HG03045 (cell line): ENCODE results near the gene BCAS1.
A peak's percentile ranks its signal among the peaks of the same experiment; 100 is the strongest.

ENCODE experiments used
- ATAC-seq: cut with Tn5 transposase; IDR thresholded peaks from one replicate; pipeline ENCODE4 v1.9.1; 2021; ENCODE audit warnings: mild to moderate bottlenecking, moderate library complexity; ENCODE audit not compliant: unreplicated experiment

BCAS1 gene

DNA sequence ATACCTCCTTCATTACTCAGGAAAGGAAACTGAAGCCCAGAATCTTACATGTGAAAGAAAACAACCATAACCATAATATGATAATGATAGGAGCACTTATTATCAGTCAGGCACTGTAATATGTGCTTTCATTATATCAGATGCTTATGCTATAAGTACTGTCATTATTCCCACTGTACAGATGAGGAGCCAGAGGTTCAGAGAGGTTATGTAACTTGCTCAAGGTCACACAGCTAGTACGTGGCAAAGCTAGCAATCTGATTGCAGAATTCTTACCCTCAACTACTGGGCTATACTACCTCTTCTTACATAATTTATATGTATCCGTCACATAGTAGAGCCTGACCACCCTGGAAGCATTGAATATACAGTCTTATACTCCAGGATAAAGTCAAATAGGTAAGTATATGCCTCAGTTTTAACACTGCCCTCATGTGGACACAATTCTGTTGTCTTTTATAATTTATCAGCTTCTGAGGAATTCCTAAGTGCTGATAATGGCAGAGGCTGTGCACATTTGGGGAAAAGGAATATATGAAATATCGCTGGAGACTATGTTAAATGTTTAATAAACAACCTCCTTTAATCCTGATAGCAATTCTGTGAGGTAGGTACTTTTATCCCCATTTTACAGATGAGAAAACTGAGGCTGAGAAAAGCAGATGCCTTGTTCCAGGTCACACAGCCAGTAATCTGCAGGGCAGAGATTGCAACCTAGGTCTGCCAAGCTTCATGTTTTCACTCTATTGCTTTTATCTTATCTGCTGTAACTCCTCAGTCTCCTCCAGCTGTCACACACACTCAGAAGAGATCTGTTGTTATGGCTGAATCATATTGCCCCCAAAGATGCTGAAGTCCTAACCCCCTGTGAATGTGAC is 13.4 kb downstream of the BCAS1 start:
- ATAC-seq = no peak

DNA sequence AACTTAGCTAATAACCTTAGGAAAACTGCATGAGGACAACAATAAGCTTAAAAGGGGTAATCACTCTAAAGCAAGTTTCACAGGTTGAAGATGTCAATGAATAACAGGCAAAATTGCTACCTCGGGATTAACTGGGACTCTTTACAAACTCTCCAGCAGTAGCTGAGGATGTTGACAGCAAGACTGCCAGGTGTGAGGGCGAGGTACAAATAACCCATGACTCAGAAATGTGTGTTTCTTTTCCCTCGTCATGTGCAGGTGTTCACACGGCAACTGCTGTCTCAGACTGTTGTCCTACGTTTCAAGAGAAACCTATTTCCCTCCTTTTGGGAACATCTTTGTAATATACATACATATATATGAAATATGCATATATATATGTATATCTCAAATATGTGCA is 15.9 kb downstream of the BCAS1 start:
- ATAC-seq = no peak

DNA sequence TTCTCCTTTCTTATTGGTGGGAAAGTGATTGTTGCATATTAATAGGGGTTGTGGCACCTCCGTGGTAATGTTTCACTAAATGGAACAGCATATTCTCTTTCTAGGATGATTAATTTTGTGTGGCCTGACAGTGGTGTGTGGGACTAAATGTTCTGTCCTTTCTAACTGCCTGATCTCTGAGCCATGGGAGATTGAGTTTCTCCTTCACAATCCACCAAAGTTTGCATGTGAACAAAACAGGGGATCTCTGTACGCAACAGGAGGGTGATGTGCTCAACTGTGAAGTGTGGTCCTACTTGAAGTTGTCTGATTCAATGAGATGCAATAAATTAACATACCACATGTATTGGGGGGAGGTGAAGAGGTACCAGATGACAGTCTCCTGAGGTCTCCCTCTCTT is 19.3 kb downstream of the BCAS1 start:
- no peak for ATAC-seq

DNA sequence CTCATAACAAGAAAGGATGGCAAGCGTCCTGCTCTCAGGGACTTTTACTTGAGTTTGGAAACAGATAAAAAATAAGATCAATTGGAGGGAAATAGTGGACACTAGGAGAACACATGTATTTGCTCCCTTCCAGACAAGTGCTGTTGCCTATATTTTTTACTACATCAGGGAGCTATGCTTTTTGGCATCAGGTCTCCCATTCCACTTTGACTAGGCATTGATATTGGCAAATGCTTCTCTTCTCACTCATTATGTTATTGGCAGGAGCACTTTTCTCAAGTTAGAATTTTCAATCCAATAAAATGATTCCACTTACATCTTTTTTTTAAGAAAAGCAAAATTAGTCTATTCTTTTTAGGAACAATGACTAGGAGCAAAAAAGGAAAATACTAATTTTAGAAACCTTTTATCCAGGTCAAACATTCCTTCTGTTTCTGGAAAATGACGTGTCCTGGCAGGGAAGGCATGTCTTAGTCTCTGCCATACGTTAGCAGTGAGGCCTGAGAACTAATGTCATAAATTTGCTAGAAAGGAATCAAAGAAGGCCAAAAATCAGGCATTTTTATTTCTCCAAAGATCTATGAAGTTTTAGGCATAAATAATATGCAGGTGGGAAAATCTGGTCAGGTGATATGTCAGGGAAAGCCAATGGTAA is 21.4 kb downstream of the BCAS1 start:
- ATAC-seq = no peak

DNA sequence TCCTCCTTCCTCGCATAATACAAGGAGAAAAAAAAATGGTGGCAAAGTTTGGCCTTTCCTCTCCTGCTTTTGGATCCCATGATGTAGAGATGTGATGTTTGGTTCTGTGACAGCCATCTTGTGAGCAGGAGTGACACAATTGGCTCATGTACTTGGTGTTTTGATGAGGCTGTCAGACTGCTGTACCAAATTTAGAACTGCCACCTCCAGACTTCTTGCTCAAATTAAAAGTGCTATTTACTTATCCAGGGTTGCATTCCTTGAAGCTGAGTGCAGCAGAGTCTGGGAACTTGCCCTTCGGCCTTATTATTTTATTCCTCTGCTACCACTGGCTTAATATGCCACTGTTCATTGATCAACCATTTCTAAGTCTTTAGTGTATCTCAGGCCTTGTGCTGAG is 21.9 kb downstream of the BCAS1 start:
- no peak for ATAC-seq

DNA sequence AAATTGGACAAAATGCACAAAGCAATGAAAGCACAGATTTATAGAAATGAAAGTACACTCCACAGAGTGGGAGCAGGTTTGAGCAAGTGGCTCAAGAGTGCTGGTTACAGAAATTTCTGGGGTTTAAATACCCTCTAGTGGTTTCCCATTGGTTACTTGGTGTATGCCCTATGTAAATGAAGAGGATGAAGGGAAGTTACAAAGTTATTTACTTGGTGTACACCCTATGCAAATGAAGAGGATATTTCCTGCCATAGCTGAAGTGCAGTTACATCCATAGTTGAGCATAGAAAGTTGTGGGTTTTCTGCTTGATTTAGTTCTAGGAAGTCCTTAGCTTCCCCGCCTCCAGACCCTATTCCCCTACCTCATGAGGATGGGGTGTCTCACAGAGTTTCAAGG is 22.7 kb downstream of the BCAS1 start:
- ATAC-seq = no peak

DNA sequence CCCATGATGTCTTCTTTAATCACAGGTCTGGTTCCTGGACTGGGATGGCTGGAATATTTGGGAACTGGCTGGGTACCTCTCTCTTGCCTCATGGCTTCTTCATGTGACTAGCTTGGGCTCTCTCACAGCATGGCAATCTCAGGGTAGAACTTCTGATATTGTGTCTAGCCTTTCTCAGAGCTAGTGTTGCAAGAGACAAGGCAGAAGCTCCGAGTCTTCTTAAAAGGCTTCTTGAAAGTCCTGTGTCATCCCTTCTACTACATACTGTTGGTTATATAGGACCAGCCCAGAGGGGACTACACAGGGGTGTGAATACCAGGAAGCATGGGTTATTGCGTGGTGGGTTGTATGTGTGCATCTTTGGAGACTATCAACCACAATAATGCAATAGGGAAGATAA is 23.3 kb downstream of the BCAS1 start:
- no peak for ATAC-seq

DNA sequence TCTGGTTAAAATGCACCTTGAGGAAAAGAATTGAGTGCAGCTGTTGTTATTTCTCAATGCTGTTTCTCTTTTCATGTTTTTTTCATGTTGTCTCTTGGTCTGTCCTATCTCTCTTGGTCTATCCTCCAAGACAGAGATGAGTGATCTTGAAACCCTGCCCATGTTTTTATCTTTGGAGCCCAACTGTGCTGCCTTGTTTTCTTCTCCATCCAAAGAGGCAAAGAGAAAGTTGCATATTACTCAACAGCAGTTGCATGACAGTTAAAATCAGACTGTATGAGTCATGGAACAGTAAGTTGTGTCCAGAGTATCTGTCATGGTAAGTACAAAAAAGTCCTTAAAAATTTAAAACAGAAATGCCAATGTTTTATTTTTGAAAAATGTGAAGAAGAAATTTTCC is 26.2 kb downstream of the BCAS1 start:
- ATAC-seq = peak; percentile 70

DNA sequence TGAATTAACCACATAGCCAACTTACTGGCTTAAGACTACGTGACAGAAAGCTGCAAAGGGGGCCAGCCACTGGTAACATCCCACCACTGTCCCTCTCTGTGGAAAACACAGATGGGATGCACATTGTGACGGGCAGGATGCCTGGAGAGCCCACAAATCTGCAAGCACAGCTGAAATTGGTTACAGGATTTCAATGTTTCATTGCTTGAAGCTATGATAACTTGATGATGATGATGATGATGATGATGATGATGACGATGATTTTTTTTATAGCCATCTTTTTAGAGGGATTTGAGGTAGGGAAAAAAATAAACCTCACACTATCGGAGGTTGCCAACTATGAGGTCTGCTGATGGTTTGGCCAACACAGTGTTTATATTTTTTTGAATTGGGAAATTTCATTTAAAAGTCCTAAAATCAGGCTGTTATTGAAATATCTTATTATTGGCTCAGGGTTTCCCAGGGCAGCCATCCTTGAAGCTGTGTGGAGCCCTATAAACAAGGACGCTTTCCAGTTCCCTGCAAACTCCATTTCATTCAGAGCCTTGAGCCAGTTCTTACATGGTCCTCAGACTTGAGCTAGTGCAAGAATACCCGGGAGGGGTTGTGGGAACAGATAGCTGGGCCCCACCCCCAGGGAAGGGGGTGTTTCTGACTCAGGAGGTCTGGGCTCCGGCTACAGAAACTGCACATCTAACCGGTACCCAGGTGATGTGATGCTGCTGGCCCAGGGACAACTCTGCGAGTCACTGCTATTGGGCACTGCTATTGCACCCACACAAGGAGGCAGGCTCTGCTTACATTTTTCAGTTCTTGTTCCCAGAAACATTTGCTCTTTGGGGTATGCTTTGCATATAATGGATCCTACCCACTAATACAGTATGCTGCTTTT is 27.1 kb downstream of the BCAS1 start:
- ATAC-seq = peak; percentile 31

DNA sequence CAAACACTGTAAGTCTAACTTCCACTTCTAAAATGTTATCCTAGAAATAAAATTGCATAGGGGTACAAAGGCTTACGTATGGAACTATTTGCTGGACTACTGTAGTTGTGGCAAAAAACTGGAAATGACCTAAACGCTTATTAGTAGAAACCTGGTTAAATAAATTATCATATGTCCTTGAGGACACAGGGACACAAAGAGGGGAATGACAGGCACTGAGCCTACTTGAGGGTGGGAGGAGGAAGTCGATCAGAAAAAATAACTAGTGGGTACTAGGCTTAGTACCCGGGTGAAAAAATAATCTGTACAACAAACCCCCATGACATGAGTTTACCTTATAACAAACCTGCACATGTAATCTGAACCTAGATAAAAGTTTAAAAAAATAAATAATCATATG is 28.4 kb downstream of the BCAS1 start:
- no peak for ATAC-seq

DNA sequence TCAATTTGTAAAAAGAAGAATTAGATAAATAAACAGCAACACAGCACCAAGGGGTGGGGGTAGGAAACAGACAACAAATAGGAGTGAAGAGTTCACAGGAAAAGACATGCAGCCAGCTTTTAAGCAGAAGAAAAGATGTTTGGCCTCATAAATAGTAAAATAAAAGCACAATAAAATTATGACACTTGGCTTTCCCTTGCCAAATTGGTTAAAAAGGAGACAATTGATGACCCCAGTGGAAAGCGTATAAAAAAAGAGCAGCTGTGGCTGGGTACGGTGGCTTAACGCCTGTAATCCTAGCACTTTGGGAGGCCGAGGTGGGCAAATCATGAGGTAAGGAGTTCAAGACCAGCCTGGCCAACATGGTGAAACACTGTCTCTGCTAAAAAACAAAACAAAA is 29.1 kb downstream of the BCAS1 start:
- no peak for ATAC-seq

DNA sequence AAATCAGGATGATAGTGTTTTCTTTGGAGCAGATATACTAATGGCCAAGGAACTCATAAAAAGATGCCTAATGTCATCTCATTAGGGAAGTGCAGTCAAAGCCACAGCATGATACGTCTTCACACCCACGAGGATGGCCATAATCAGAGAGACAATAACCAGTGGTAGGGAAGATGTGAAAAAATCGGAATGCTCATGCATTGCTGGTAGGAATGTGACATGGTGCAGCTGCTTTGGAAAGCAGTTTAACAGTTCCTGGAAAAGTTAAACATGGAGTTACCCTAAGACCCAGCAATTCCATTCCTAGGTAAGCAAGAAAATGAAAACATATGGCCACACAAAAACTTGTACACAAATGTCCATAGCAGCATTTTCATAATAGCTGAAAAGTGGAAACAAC is 29.9 kb downstream of the BCAS1 start:
- no peak for ATAC-seq

DNA sequence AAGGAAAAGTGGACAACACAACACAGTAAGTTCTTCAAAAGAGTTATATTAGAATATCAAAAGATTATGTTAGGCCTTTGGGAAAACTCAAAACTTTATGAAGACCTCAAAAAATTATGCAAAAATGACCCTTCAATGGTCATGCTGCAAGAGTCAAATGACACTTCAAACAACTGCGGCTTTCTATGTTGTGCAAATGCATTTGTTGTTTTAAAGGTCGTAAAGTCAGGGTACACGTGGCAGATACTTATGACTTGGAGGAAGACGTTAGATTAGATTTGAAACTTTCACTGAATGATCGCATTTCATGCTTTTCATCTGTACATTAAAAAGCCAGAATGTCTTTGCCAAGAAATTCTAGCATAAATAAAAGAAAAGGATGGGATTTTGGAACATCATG is 31.4 kb downstream of the BCAS1 start:
- no peak for ATAC-seq

DNA sequence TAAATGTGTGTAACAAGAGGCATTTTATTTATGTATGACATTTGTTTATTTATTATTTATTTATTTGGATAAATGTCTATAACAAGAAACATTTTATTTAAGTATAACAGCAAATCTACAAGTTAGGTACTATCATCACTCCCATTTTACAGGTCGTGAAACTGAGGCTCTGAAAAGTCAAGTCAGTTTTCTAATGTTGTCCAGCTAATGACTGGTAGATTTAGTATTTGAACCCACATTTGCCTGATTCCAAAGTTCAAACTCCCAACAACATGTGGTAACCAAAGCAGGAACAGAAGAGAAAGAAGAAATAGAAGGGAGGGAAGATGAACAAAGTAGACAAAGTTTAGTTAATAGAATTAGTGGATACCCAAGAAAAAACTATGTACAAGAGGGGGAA is 32.9 kb downstream of the BCAS1 start:
- no peak for ATAC-seq

DNA sequence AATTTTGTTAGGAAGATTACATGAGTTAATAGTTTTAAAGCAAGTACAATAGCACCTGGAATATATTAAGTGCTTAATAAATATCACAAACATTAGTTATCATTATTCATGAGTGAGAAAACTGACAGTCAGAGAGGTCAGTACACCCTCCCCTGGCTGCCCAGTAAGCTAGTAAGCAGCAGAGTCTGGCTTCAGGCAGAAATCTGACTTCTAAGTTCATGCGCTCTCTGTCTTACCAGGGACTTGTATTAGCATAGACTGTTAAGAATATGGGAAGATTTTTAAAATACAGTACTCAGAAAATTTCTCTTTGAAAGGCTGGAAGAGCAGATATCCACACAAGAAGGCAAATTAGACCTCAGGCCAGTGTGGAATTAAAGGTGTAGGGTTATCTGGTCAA is 40.8 kb downstream of the BCAS1 start:
- ATAC-seq = no peak

DNA sequence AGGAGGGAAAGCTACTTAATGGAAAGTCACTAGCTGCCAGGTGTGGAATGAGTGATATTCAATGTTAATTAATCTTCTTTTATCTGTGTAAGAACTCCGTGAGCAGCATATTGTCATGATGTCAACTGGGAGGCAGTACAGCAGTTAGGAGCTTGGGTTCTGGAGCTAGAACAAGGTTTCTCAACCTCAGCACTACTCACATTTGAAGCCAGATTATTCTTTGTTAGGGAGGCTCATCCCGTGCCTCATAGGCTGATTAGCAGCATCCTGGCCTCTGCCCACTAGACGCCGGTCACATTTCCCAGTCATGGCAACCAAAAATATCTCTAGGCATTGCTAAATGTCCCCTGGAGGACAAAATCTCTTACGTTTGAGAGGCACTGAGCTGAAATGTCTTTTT is 41.2 kb downstream of the BCAS1 start:
- no peak for ATAC-seq

DNA sequence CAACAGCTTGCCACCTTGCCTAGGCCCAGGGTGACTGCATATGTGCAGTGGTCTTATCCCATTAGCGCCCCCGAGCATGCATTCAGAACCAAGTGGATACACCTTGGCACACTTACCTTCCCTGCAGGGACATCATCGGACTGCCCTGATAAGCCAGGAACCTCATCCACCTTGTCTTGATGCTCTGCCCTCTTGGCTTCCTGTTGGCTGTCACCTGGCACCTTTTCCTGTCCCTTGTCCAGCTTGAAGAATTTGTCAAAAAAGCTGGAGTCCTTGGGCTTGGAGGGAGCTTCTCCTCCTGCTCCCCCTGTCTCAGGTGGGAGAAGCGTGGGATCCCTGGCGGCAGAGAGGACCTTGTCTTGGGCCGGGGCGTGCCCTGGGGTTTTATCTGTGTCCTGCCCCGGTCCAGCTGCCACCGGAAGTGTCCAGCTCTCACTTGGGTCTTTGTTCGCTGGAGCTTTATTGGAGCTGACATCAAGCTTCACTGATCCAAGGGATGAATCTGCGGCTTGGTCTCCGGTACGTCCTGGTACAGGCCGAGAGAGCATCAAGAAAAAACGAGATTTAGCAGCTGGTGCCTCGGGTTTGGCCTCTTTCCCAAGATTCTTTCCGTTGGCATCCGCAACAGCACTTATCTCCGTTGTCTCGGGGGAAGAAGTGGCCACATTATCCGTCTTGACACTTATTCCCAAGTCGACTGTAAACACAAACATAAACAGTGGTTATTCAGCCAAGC is 42.0 kb downstream of the BCAS1 start:
- ATAC-seq = no peak

DNA sequence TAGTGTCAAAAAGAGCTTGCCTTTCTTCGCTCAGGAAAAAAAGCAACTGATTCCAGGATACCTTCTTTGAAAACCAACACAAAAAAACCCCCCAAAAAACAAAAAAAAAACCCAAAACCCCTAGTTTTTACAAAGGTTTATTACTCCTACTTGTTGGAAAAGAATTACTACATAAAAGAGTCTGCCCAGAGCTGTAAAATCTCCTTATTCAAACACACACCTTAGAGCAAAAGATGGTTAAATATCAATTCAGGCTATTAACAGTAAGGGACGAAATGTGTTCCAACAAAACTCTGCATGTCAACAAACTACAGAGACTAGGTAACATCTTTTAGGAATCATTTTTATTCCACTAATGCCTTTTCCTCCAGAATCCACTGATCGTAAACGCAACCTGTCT is 42.7 kb downstream of the BCAS1 start:
- ATAC-seq = no peak

DNA sequence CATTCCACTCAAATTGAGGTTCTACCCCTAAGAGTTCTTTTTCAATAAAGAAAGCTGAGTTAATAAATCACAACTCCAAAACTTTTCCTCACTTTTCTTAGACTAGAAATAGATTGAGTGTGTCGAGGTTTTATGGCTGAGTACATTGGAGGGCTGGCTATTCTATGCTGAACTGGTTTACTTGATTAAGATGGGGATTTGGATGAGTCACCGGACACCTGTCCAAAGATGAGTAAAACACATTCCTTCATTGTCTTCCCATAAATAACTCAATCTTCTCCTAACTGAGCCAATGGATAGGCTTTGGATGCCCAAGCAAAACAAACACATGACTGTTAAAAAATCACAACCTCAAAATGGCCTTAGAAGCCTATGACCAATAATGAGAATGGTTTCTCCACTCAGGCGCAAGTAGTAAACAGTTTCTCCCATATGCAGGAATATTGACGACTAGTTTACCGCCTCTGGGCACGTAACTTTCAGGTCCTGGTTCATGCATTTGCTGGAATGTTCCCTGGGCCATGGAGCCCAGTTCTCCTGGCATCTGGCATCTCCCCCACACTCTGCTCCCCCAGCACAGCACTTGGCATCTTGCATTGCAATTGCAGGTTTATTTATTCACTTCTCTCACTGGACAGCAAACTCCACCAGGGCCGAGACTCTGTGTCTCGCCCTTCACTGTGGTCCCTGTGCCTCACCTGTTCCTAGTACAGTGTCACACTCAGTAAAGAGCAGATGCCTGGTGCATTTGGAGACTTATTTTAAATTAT is 43.9 kb downstream of the BCAS1 start:
- ATAC-seq = no peak

DNA sequence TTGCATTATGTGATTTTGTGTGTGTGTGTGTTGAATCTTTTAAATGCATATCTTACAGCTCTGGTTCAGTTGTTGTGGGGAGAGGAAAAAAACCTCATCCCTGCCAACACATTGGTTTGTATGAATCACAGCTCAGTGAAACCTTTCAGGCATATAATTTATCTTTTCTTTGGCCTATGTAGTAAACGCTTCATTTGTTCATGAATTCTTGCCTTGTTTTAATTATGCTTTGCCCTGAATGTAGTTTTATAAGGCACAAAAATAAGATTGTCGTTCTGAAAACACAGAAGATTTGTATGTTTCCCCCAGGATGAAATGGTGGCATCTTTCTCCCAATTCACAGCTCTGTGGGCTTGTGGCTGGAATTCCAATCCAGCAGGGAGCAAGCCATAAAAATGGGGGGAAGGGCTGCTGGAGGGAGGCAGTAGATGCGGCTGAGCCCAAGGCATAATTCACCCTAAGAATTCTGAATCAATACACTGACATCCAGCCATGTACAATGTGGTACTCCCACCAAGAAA is 45.1 kb downstream of the BCAS1 start:
- ATAC-seq = no peak
